PC-9 (cell line): ENCODE results near the gene KRT31. TPM values are rescaled to one million over a fixed set of nuclear protein-coding genes. Genes with fewer than 3 reads are reported as not detected.

Experiments used
- BruUV-seq: library from RNA; stranded (reverse); fragments of 400-500 nt; replicated peaks from 2 replicates; lab custom pipeline; 2021; lab: Mats Ljungman, UMichigan
- CTCF ChIA-PET: fragments of 300-600 bp; sonication (Branson Sonifier 250); formaldehyde crosslinking; loops from one replicate; lab custom pipeline; 2022; ENCODE audit warnings: antibody characterized with exemption; lab: Charles Lee
- POLR2A ChIA-PET: fragments of 300-600 bp; sonication (Branson Sonifier 250); formaldehyde crosslinking; loops from one replicate; lab custom pipeline; 2022; ENCODE audit warnings: antibody characterized with exemption; ENCODE audit not compliant: unreplicated experiment; lab: Charles Lee
- DNase-seq, 2 experiments: peaks; one replicate each; pipeline versions ENCODE4 v3.0.0 to v3.0.0-alpha.2; 2015 to 2022; ENCODE audit warnings: mixed read lengths in 1 of 2
- H2AFZ ChIP-seq: fragments of 200-600 bp; sonication (generic); 2 replicates; pipeline ENCODE4 v1.8.1; 2017; ENCODE audit warnings: antibody characterized with exemption
- H3F3A ChIP-seq: fragments of 200-600 bp; sonication (generic); 2 replicates; pipeline ENCODE4 v1.8.1; 2017; ENCODE audit warnings: antibody characterized with exemption, mild to moderate bottlenecking, low read depth; ENCODE audit not compliant: insufficient read depth
- H3K27ac ChIP-seq: fragments of 200-600 bp; sonication (generic); 2 replicates; pipeline ENCODE4 v1.6.1; 2016; ENCODE audit warnings: mixed run types
- H3K27me3 ChIP-seq: fragments of 200-600 bp; sonication (generic); 2 replicates; pipeline ENCODE4 v1.6.1; 2016; ENCODE audit warnings: low read depth, mixed run types; ENCODE audit not compliant: insufficient read depth
- H3K36me3 ChIP-seq: fragments of 200-600 bp; sonication (generic); 2 replicates; pipeline ENCODE4 v1.6.1; 2016; ENCODE audit warnings: low read depth, mixed run types
- H3K4me1 ChIP-seq: fragments of 200-600 bp; sonication (generic); replicated peaks from 2 replicates; pipeline ENCODE4 v1.6.1; 2016; ENCODE audit warnings: mixed run types; ENCODE audit not compliant: insufficient read depth
- H3K4me2 ChIP-seq: fragments of 200-600 bp; sonication (generic); 2 replicates; pipeline ENCODE4 v1.6.1; 2017; ENCODE audit warnings: mixed run types
- H3K4me3 ChIP-seq: fragments of 200-600 bp; sonication (generic); 2 replicates; pipeline ENCODE4 v1.6.1; 2016; ENCODE audit warnings: mixed run types
- H3K79me2 ChIP-seq: fragments of 200-600 bp; sonication (generic); 2 replicates; pipeline ENCODE4 v1.6.1; 2017; ENCODE audit warnings: low read depth, mixed run types
- H3K9me2 ChIP-seq: fragments of 200-600 bp; sonication (generic); 2 replicates; pipeline ENCODE4 v1.8.1; 2017; ENCODE audit warnings: mild to moderate bottlenecking; ENCODE audit not compliant: insufficient read depth
- H3K9me3 ChIP-seq: fragments of 200-600 bp; sonication (generic); 2 replicates; pipeline ENCODE4 v1.8.1; 2016; ENCODE audit warnings: low read depth; ENCODE audit not compliant: insufficient read depth
- H4K20me1 ChIP-seq: fragments of 200-600 bp; sonication (generic); 2 replicates; pipeline ENCODE4 v1.8.1; 2017; ENCODE audit not compliant: insufficient read depth
- EZH2 ChIP-seq: fragments of 200-600 bp; sonication (generic); IDR thresholded peaks from 2 replicates; pipeline ENCODE4 v1.8.0; 2017; ENCODE audit warnings: antibody characterized with exemption, low read depth
- intact Hi-C: fragments of 100-400 bp; cut with micrococcal nuclease; formaldehyde crosslinking; loops from one replicate; pipeline ENCODE4 v1.10.0; 2022; ENCODE audit not compliant: unreplicated experiment
- total RNA-seq: library from RNA; stranded (reverse); gene quantifications from 2 replicates; pipeline ENCODE4 v1.2.3, GENCODE V29; 2021
- TF ChIP-seq, protein P1 (sequence below): fragments of 200-600 bp; sonication (generic); conservative IDR thresholded peaks from 2 replicates; pipeline ENCODE4 v1.6.1; 2017; ENCODE audit warnings: mixed run types, antibody characterized with exemption, mild to moderate bottlenecking, moderate library complexity

The KRT31 gene
- total RNA-seq, 1 experiment from 2014 or later: not detected

DNA sequence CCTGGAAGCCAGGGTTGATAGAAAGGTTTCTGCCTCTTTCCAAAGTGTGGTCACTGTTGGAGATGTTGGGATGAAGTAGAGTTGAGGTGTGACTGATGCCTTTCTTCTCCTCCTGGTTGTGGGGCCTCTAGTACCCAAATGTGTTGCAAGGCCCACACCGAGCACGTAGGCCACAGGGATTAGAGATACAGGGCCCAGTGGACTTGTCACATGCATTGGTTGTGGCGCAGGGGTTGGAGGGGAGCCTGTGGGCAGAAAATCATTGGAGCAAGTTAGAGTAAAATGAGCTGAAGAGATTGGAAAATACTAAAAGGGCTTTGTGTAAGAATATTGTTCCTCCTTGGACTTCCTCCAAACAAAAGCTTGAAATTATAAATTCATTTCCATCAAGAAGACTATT lies 51.4 kb downstream of the KRT31 start:
- Histone ChIP-seq H3K36me3 (no peaks in the 10 kb centered on the region), H3K4me2 (no peak overlapping the region), H3K4me3 (no peak overlapping the region), H3K27me3 (no peaks in the 10 kb centered on the region), H3F3A (peaks cover 12% of the 10 kb centered on the region), H4K20me1 (no peaks in the 10 kb centered on the region), H3K9me3 (0 out of 2 replicates have a peak, but pooled peaks cover 7% of the 10 kb centered on the region), H3K27ac (no peak overlapping the region), H2AFZ (no peak overlapping the region), H3K79me2 (no peaks in the 10 kb centered on the region), H3K4me1 (peaks cover 20% of the 10 kb centered on the region), H3K9me2 (no peaks in the 10 kb centered on the region)
- BruUV-seq: no TSS peak
- CTCF ChIA-PET: no interaction called here
- DNase-seq: no peak
- POLR2A ChIA-PET: no interaction called here
- intact Hi-C loops: no loop called here
- TF ChIP-seq, protein P1, sequence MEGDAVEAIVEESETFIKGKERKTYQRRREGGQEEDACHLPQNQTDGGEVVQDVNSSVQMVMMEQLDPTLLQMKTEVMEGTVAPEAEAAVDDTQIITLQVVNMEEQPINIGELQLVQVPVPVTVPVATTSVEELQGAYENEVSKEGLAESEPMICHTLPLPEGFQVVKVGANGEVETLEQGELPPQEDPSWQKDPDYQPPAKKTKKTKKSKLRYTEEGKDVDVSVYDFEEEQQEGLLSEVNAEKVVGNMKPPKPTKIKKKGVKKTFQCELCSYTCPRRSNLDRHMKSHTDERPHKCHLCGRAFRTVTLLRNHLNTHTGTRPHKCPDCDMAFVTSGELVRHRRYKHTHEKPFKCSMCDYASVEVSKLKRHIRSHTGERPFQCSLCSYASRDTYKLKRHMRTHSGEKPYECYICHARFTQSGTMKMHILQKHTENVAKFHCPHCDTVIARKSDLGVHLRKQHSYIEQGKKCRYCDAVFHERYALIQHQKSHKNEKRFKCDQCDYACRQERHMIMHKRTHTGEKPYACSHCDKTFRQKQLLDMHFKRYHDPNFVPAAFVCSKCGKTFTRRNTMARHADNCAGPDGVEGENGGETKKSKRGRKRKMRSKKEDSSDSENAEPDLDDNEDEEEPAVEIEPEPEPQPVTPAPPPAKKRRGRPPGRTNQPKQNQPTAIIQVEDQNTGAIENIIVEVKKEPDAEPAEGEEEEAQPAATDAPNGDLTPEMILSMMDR: no peak
- TF ChIP-seq EZH2: no peak

Other genes starting within 250 kb of the KRT31 start
- gene KRTAP4-5, start 247.8 kb downstream of the KRT31 start, total RNA-seq: not detected in 2 replicates
- not detected in 2 replicates for gene KRTAP4-4, start 236.9 kb downstream of the KRT31 start, total RNA-seq
- not detected in 2 replicates for gene KRTAP4-3, start 229.4 kb downstream of the KRT31 start, total RNA-seq
- gene KRTAP4-2, start 219.4 kb downstream of the KRT31 start, total RNA-seq: not detected in 2 replicates
- gene KRTAP4-1, start 212.7 kb downstream of the KRT31 start, total RNA-seq: not detected in 2 replicates
- gene KRTAP9-1, start 207.7 kb downstream of the KRT31 start, total RNA-seq: not detected in 2 replicates
- gene KRTAP9-2, start 171.0 kb downstream of the KRT31 start, total RNA-seq: not detected in 2 replicates
- gene KRTAP9-3, start 165.2 kb downstream of the KRT31 start, total RNA-seq: not detected in 2 replicates
- not detected in 2 replicates for gene KRTAP9-8, start 159.6 kb downstream of the KRT31 start, total RNA-seq
- not detected in 2 replicates for gene KRTAP9-4, start 147.9 kb downstream of the KRT31 start, total RNA-seq
- gene KRTAP9-9, start 142.2 kb downstream of the KRT31 start, total RNA-seq: not detected in 2 replicates
- gene KRTAP9-6, start 132.2 kb downstream of the KRT31 start, total RNA-seq: not detected in 2 replicates
- gene KRTAP9-7, start 121.9 kb downstream of the KRT31 start, total RNA-seq: not detected in 2 replicates
- not detected in 2 replicates for gene KRTAP29-1, start 94.8 kb downstream of the KRT31 start, total RNA-seq
- not detected in 2 replicates for gene KRTAP16-1, start 88.3 kb downstream of the KRT31 start, total RNA-seq
- gene KRTAP17-1, start 81.9 kb downstream of the KRT31 start, total RNA-seq: not detected in 2 replicates
- gene KRT33A, start 46.8 kb downstream of the KRT31 start, total RNA-seq: not detected in 2 replicates
- gene KRT33B, start 27.8 kb downstream of the KRT31 start, total RNA-seq: not detected in 2 replicates
- gene KRT34, start 15.3 kb downstream of the KRT31 start, total RNA-seq: 0.45 and 1.4 TPM in 2 replicates
- gene KRT37, start 27.0 kb upstream of the KRT31 start, total RNA-seq: not detected in 2 replicates
- gene KRT38, start 43.4 kb upstream of the KRT31 start, total RNA-seq: not detected in 2 replicates
- gene KRT32, start 69.8 kb upstream of the KRT31 start, total RNA-seq: not detected in 2 replicates
- gene KRT35, start 83.5 kb upstream of the KRT31 start, total RNA-seq: not detected in 2 replicates
- gene KRT36, start 92.3 kb upstream of the KRT31 start, total RNA-seq: not detected in 2 replicates
- 606 and 1,548 TPM in 2 replicates for gene KRT13, start 108.0 kb upstream of the KRT31 start, total RNA-seq
- gene KRT15, start 121.3 kb upstream of the KRT31 start, total RNA-seq: 41.9 and 49.9 TPM in 2 replicates
- 1,811 and 2,277 TPM in 2 replicates for gene KRT19, start 130.7 kb upstream of the KRT31 start, total RNA-seq
- 0.55 and 0.73 TPM in 2 replicates for gene KRT9, start 174.5 kb upstream of the KRT31 start, total RNA-seq
- 2.2 and 2.5 TPM in 2 replicates for gene KRT14, start 189.3 kb upstream of the KRT31 start, total RNA-seq
- 41.7 and 53.5 TPM in 2 replicates for gene KRT16, start 215.2 kb upstream of the KRT31 start, total RNA-seq
- 29.0 and 80.8 TPM in 2 replicates for gene KRT17, start 227.0 kb upstream of the KRT31 start, total RNA-seq